ENCODE results near the gene NT5C3B.
"Not testable (repeated sequence)": the region's sequence is repeated elsewhere in the genome, so short reads cannot be mapped to it uniquely, and the experiment has no call there.

The NT5C3B gene

DNA sequence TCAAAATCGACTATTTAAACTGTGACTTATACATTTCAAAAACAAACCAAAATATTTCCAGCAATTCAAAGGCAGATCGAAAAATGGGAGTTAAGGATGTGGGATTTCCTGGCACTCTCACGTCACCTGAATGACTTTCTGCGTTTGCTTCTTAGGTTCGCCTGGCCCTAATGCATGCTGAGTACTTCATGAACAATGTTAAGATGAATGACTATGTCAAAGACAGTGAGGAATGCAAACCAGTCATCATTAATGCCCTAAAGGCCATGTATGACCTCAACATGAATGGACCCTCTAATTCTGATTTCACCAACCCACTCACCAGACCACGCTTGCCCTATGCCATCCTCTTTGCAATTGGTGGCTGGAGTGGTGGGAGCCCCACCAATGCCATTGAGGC lies 8.9 kb upstream of the NT5C3B start:
- TF ChIP-seq, protein P1, sequence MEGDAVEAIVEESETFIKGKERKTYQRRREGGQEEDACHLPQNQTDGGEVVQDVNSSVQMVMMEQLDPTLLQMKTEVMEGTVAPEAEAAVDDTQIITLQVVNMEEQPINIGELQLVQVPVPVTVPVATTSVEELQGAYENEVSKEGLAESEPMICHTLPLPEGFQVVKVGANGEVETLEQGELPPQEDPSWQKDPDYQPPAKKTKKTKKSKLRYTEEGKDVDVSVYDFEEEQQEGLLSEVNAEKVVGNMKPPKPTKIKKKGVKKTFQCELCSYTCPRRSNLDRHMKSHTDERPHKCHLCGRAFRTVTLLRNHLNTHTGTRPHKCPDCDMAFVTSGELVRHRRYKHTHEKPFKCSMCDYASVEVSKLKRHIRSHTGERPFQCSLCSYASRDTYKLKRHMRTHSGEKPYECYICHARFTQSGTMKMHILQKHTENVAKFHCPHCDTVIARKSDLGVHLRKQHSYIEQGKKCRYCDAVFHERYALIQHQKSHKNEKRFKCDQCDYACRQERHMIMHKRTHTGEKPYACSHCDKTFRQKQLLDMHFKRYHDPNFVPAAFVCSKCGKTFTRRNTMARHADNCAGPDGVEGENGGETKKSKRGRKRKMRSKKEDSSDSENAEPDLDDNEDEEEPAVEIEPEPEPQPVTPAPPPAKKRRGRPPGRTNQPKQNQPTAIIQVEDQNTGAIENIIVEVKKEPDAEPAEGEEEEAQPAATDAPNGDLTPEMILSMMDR (IDR thresholded peaks at IDR 0.05; ENCODE audit: control extremely low read depth, extremely low read depth, low read depth, missing control alignments) = no peak
- POLR2A ChIA-PET = no interaction called here
- CTCF ChIA-PET = no interaction called here
- no peak for DNase-seq (ENCODE audit: extremely low spot score)

DNA sequence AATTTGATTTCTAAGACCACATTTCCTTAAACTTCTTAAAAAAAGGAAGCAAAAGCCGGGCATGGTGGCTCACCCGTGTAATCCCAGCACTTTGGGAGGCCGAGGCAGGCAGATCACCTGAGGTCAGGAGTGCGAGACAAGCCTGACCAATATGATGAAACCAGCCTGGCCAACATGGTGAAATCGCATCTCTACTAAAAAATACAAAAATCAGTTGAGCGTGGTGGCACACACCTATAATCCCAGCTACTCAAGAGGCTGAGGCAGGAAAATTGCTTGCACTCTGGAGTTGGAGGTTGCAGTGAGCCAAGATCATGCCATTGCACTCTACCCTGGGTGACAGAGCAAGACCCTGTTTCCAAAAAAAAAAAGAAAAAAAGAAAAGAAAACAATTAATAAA lies 4.7 kb upstream of the NT5C3B start:
- CTCF ChIA-PET; DNase-seq (ENCODE audit: extremely low spot score); POLR2A ChIA-PET: not testable (repeated sequence)

DNA sequence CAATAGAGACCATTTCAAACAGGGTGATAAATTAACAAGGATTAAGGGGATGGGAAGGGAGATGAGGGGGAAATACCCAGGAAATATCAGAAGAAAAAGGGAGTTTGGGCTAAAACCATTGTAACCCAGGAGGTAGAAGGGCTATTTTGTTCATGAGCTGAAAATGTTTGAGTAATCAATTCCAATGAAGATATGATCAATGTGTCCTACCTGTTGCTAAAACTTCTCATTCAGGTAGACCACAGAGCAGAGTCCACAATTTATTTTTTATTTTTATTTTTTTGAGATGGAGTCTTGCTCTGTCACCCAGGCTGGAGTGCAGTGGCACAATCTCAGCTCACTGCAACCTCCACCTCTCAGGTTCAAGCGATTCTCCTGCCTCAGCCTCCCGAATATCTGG lies 3.4 kb upstream of the NT5C3B start:
- CTCF ChIA-PET; DNase-seq (ENCODE audit: extremely low spot score): not testable (repeated sequence)
- POLR2A ChIA-PET = interaction anchor here (0.6 kb wide), 1 partner anchor 124 kb away, joined by 3 read pairs; no protein-coding TSS in a partner anchor

DNA sequence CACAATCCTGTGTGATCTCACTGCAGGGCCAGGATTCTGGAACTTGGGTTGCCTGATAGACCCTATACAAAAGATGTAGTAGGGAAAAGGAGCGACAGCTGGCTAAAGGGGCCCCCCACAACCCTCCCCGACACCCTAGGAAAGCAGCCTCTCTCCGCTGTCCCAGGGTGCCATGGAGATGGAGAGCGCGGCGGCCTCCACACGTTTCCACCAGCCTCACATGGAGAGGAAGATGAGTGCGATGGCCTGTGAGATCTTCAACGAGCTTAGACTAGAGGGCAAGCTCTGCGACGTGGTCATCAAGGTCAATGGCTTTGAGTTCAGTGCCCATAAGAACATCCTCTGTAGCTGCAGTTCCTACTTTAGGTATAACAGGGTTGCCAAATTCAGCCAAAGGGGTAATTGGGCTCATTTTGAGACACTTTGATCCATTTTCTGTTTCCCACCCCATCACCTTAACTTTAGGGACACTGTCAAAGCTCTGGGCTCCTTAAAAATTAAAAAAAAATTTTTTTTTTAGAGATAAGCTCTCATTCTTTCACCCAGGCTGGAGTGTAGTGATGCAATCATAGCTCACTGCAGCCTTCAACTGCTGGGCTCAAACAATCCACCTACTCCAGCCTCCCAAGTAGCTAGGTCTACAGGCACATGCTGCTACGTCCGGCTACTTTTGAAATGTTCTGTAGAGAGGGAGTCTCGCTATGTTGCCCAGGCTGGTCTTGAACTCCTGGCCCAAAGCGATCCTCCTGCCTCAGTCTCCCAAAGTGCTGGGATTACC lies 1.9 kb upstream of the NT5C3B start, which contains the start of gene KLHL10:
Gene KLHL10, plus strand, starts transcription at position 65 of the 778 bp plus-strand sequence. Its CDS starts 108 bp downstream, at position 173.
- TF ChIP-seq, protein P1 (IDR thresholded peaks at IDR 0.05; ENCODE audit: control extremely low read depth, extremely low read depth, low read depth, missing control alignments) = no peak
- POLR2A ChIA-PET = no interaction called here
- no peak for DNase-seq (ENCODE audit: extremely low spot score)
- CTCF ChIA-PET = interaction anchor here (1.3 to 1.4 kb wide), 2 partner anchors 10 to 49 kb away, joined by 3 to 4 read pairs; no protein-coding TSS in a partner anchor

DNA sequence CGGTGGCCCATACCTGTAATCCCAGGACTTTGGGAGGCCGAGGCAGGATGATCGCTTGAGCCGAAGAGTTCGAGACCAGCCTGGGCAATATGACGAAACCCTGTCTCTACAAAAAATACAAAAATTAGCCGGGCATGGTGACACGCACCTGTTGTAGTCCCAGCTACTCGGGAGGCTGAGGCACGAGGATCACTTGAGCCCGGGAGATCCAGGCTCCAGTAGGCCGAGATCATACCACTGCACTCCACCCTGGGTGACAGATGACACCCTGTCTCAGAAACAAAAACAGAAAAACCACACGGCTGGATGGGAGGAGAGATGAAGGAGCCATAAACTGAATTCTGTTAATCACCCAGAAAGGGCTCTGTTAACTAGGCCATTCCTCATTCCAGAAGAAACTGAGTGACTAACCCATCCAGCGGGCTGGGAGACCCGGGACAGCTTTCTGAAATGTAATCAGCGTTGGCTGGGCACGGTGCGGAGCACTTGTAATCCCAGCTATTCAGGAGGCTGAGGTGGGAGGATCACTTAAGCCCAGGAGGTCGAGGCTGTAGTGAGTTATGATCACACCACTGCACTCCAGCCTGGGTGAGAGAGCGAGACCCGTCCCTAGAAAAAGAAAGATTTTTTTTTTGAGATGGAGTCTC lies 641 bp upstream of the NT5C3B start:
- POLR2A ChIA-PET = no interaction called here
- no peak for DNase-seq (ENCODE audit: extremely low spot score)
- TF ChIP-seq, protein P1 (IDR thresholded peaks at IDR 0.05; ENCODE audit: control extremely low read depth, extremely low read depth, low read depth, missing control alignments) = no peak
- CTCF ChIA-PET = interaction anchor here (0.9 kb wide), 1 partner anchor 11 kb away, joined by 5 read pairs; no protein-coding TSS in a partner anchor

DNA sequence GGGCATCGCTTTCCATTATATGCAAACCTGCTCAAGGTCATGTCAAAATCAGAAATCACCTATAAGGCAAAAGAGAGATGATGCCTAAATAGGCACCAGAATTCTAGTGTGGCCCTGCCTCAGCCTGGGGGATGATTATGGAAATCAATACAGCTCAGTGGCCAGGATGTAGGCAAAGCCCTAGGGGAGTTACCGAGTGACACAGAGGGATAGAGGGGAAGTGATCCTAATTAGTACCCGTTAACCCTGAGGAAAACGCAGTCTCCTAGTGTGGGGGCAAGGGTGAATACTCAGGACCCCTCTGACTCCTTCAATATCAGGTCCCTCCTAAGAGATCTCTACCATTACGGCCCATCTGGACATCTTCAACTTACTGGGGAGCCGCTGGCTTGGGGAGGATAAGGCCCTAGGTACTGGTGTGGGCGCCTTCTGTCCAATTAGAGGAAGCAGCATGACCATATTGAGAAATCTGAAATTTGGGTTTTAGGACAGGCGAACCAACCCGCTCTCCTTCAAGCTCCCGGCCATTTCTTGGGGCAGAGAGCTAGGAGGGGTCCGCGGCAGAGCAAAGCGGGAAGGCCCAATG lies 725 bp downstream of the NT5C3B start:
- CTCF ChIA-PET = interaction anchor here (1.0 to 2.2 kb wide), 4 partner anchors 20 to 98 kb away, joined by 3 to 12 read pairs (median 4); partner anchors contain the start of genes FKBP10 and P3H4
- POLR2A ChIA-PET = interaction anchor here (0.5 kb wide), 1 partner anchor 9 kb away, joined by 3 read pairs; no protein-coding TSS in a partner anchor
- no peak for DNase-seq (ENCODE audit: extremely low spot score)
- TF ChIP-seq, protein P1 (IDR thresholded peaks at IDR 0.05; ENCODE audit: control extremely low read depth, extremely low read depth, low read depth, missing control alignments) = no peak

DNA sequence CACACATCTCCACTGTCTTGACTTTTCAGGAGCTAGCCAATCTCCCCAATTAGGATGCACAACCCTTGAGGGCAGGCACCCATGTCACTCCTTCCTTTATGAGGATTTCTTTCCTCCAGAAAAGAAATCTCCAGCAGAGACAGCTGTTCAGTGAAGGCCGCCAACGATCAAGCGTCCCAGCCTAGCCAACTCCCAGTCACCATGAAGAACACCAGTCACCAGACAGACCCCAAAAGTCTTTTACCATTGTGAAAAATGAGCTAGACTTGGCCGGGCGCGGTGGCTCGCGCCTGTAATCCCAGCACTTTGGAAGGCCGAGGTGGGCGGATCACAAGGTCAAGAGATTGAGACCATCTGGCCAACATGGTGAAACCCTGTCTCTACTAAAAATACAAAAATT lies 6.1 kb downstream of the NT5C3B start:
- DNase-seq (ENCODE audit: extremely low spot score); POLR2A ChIA-PET: not testable (repeated sequence)
- CTCF ChIA-PET = interaction anchor here (0.9 to 1.9 kb wide), 5 partner anchors 11 to 92 kb away, joined by 3 to 5 read pairs (median 4); partner anchors contain the start of gene P3H4

All from GM10248 (cell line).